WERI-Rb-1 (cell line): ENCODE measurements around the gene LRRC52.
A peak's percentile ranks its signal among the peaks of the same experiment; 100 is the strongest.

Source experiments
- DNase-seq: peaks from one replicate; pipeline ENCODE4 v3.0.0-alpha.2; 2020
- H3K27ac ChIP-seq: fragments of 250-450 bp; sonication (Bioruptor Pico); 2 replicates; pipeline ENCODE4 v1.5.1; 2020; ENCODE audit warnings: mild to moderate bottlenecking, moderate library complexity
- H3K27me3 ChIP-seq: fragments of 250-450 bp; sonication (Bioruptor Pico); 2 replicates; pipeline ENCODE4 v1.5.1; 2021; ENCODE audit warnings: mild to moderate bottlenecking, low read depth, moderate library complexity; ENCODE audit not compliant: insufficient read depth, severe bottlenecking
- H3K36me3 ChIP-seq: fragments of 250-450 bp; sonication (Bioruptor Pico); 2 replicates; pipeline ENCODE4 v1.5.1; 2020; ENCODE audit warnings: mild to moderate bottlenecking, moderate library complexity
- H3K4me3 ChIP-seq: 2 replicates; pipeline ENCODE4 v1.5.1; 2011; ENCODE audit warnings: low read depth, mild to moderate bottlenecking, control low read depth, low read length
- H3K9me3 ChIP-seq: fragments of 250-450 bp; sonication (Bioruptor Pico); 2 replicates; pipeline ENCODE4 v1.5.1; 2021; ENCODE audit warnings: mild to moderate bottlenecking, moderate library complexity; ENCODE audit not compliant: severe bottlenecking
- CTCF ChIP-seq: IDR thresholded peaks from 2 replicates; pipeline ENCODE4 v1.5.1; 2011; ENCODE audit warnings: low read depth, mild to moderate bottlenecking, control low read depth, inconsistent platforms, low read length

Gene LRRC52, protein sequence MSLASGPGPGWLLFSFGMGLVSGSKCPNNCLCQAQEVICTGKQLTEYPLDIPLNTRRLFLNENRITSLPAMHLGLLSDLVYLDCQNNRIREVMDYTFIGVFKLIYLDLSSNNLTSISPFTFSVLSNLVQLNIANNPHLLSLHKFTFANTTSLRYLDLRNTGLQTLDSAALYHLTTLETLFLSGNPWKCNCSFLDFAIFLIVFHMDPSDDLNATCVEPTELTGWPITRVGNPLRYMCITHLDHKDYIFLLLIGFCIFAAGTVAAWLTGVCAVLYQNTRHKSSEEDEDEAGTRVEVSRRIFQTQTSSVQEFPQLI

DNA sequence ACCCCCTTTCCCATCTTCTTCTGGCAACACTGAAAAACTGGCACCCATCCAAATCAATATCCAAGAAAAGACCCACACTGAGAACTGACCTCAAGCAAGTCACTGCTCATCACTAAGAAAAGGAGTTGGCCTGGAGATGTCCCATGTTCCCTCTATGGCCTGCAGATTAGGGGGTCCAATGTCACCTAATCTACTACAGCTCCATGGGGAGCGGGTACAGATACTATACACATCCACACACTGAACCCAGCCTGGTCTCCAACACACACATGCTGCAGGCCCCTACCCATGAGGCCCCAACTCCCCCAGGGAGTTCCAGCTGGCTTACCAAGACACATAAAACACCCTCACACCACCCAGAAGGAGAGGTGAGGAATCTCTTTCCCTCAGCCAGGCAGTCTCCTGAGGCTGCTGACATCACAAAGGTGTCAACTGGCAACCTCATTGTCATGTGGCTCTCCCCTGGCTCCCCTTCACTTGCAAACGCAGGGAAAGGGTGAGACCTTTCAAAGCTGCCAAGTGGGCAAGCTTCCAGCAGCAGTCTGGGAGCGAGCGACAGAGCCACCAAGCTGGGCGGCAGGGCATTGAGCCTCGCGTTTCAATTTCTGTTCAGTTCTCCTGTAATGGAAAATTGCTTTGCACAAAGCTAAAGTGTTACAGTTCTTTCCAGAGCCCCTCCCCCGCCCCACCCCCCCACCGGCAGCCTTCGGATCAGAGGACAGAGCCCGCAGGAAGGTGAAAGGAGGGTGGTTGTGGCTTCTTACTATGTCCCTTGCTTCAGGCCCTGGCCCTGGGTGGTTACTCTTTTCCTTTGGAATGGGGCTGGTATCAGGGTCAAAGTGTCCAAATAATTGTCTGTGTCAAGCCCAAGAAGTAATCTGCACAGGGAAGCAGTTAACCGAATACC lies at the start of gene LRRC52:
Gene LRRC52, plus strand, starts transcription at position 469 of the 907 bp plus-strand sequence. Its CDS starts 297 bp downstream, at position 766.
- Histone ChIP-seq H3K4me3 (no peak within 1 kb of the TSS), H3K27me3 (no peaks in the 10 kb centered on the region), H3K36me3 (no peaks in the 10 kb centered on the region), H3K27ac (no peak within 1 kb of the TSS; the same call in 1 of the 2 replicates), H3K9me3 (no peaks in the 10 kb centered on the region)
- no peak for DNase-seq
- TF ChIP-seq CTCF, result no peak

DNA sequence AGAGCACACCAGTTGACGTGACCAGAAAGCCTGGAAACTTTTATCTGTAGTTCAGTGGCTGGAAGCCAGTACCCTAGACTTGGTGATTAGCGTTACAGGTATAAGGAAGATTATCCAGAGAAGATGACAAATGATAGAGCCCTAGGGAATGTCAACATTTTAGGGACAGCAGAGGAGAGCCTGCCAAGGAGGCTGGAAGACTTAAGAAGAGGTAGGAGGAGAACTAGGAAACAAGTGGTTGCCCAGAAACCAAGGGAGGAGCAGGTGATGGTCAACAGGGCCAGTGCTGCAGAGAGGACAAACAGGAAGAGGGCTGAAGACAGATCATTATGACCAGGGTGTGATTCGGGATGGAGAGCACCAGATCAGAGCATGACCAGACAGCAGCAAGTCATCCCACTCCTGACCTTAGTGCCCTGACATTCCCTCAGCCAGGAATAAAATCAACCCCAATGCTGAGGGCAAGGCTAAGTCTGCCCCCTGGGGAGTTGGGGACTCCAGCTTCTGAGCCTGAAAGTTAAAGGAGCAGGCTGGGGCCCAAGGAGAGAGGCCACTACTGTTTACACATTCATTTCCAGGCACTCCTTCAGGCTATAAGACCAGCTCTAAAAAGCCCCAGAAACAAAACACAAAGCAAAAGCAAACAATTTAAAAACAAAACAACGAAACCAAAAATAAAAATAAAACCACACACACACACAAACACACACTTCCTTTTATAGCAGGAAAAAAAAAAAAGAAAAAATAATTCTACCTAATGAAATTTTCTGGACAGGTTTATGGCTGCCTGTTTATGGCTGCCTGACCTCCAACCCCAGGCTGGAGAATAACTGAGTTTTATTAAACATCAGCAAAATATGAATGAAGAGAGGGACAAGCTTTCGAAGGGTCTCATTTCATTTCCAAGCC lies 48.6 kb upstream of the LRRC52 start:
- H3K27ac ChIP-seq, result no peak overlapping the region
- no peaks in the 10 kb centered on the region for H3K27me3 ChIP-seq
- TF ChIP-seq CTCF, result no peak
- peak; percentile 35 for DNase-seq
- no peaks in the 10 kb centered on the region for H3K9me3 ChIP-seq
- H3K4me3 ChIP-seq, result no peak overlapping the region
- H3K36me3 ChIP-seq, result no peaks in the 10 kb centered on the region

DNA sequence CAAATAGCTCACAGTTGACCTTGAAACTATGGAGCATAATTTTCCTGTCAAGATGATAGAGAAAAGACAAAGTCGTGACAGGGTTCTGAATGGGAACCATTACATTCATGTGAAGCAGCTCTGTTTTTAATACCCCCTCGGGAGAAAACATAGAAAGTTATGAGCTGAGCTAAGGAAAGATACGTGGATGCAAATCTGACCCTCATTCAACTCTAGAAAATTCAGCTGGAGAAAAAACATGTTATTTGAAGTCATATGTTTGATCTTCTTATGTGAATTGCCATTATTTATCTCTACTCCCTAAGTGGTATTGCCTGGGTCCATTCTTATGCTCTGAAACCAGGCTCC lies 48.0 kb upstream of the LRRC52 start:
- TF ChIP-seq CTCF, result no peak
- Histone ChIP-seq H3K27ac (no peak overlapping the region), H3K4me3 (no peak overlapping the region), H3K27me3 (no peaks in the 10 kb centered on the region), H3K9me3 (no peaks in the 10 kb centered on the region), H3K36me3 (no peaks in the 10 kb centered on the region)
- DNase-seq, result no peak

GRCh38 chr1:165496501-165496900 lies 47.3 kb upstream of the LRRC52 start:
- no peak for TF ChIP-seq CTCF
- Histone ChIP-seq H3K9me3 (no peaks in the 10 kb centered on the region), H3K36me3 (no peaks in the 10 kb centered on the region), H3K27me3 (no peaks in the 10 kb centered on the region), H3K4me3 (no peak overlapping the region), H3K27ac (no peak overlapping the region)
- DNase-seq, result no peak

DNA sequence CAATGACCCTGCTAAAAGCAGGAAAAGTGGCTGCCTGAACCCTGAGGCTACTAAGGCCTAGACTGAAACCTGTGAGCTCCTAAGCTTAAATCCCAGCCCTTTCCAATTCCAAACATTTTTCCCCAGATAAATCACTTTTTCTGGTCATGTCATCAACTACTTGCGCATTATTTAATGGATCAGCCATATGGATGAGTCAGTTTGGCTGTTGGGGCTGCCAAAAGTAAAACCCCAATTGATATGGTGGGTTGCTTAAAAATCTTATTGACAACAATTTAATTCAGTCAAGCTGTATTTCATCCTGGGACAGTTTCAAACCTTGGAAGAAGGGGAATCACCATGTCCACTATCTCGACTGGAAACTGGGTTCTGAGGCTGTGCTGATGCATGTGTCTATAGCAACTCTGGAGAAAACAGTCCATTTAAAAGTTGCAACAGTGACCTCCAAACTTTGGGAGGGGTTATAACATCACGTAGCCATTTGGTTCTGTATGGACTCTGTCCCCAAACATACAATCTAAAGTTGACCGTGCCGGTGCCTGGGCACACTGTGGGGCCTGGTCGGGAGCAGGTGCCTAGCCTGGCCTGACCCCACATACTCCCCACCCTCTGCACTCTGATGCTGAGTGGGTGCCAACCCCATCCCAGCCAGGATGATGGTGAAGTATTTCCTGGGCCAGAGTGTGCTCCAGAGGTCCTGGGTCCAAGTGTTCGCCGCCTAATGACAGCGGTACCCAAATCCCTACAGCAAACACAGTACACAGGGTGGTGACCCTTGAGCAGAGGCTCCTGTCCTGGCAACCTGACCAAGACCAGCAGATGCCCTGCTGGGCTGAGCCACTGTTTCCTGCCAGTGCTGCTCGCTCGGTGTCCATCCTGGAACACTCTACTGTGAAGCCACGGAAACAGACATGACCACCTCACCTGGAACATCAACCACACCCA lies 46.5 kb upstream of the LRRC52 start:
- Histone ChIP-seq H3K4me3 (no peak overlapping the region), H3K27ac (no peak overlapping the region), H3K36me3 (no peaks in the 10 kb centered on the region), H3K27me3 (no peaks in the 10 kb centered on the region), H3K9me3 (no peaks in the 10 kb centered on the region)
- no peak for TF ChIP-seq CTCF
- DNase-seq, result no peak
